IMR-90 (cell line): Measurements from ENCODE around the gene ASF1A. TPM values are rescaled to one million over a fixed set of nuclear protein-coding genes. Genes with fewer than 3 reads are reported as not detected.
A peak's percentile ranks its signal among the peaks of the same experiment; 100 is the strongest.

Experiments used
- ATAC-seq: fragments of 200-7000 bp; cut with Tn5 transposase; 2 replicates; pipeline ENCODE4 v1.9.1; 2020; ENCODE audit warnings: low read depth, mild to moderate bottlenecking, moderate library complexity
- BruUV-seq: library from RNA; stranded (reverse); fragments of 400-500 nt; replicated peaks from 2 replicates; lab custom pipeline; 2021; lab: Mats Ljungman, UMichigan
- CTCF ChIA-PET: fragments of 300-600 bp; formaldehyde crosslinking; extraction: SDS; loops from one replicate; lab custom pipeline; 2021; ENCODE audit warnings: antibody characterized with exemption; lab: Yijun Ruan, JAX
- POLR2A ChIA-PET: fragments of 300-600 bp; sonication (Branson Sonifier 250); formaldehyde crosslinking; loops from one replicate; lab custom pipeline; 2022; ENCODE audit warnings: antibody characterized with exemption; ENCODE audit not compliant: unreplicated experiment; lab: Charles Lee
- DNase-seq: peaks from one replicate; pipeline ENCODE4 v3.0.0; 2013
- H2AFZ ChIP-seq: replicated peaks from 2 replicates; pipeline ENCODE3; 2013; ENCODE audit warnings: low read length, mild to moderate bottlenecking; ENCODE audit not compliant: poor library complexity
- H2AK5ac ChIP-seq: 2 replicates; pipeline ENCODE4 v1.6.1; 2013; ENCODE audit warnings: low read depth, low read length, inconsistent platforms
- H2AK9ac ChIP-seq: replicated peaks from 2 replicates; pipeline ENCODE3; 2013; ENCODE audit warnings: mild to moderate bottlenecking, low read depth, low read length, moderate library complexity; ENCODE audit not compliant: poor library complexity
- H2BK120ac ChIP-seq: 2 replicates; pipeline ENCODE4 v1.6.1; 2013; ENCODE audit warnings: low read depth, low read length, inconsistent platforms
- H2BK15ac ChIP-seq: 3 replicates; pipeline ENCODE4 v1.6.1; 2013; ENCODE audit warnings: low read depth, low read length, inconsistent platforms
- H2BK20ac ChIP-seq: 2 replicates; pipeline ENCODE4 v1.6.1; 2013; ENCODE audit warnings: low read depth, mild to moderate bottlenecking, inconsistent platforms, low read length, moderate library complexity
- H2BK5ac ChIP-seq: 2 replicates; pipeline ENCODE4 v1.6.1; 2013; ENCODE audit warnings: mild to moderate bottlenecking, low read depth, low read length, inconsistent platforms; ENCODE audit not compliant: poor library complexity, severe bottlenecking
- H3K14ac ChIP-seq: replicated peaks from 2 replicates; pipeline ENCODE4 v1.6.1; 2013; ENCODE audit warnings: low read depth, low read length, inconsistent platforms
- H3K18ac ChIP-seq: 2 replicates; pipeline ENCODE4 v1.6.1; 2013; ENCODE audit warnings: low read depth, low read length, control low read depth
- H3K23ac ChIP-seq: 2 replicates; pipeline ENCODE4 v1.6.1; 2013; ENCODE audit warnings: low read depth, low read length, inconsistent platforms
- H3K27ac ChIP-seq: 2 replicates; pipeline ENCODE4 v1.5.1; 2013; ENCODE audit warnings: mild to moderate bottlenecking, control low read depth, low read length; ENCODE audit not compliant: insufficient read depth
- H3K27me3 ChIP-seq: 2 replicates; pipeline ENCODE4 v1.6.1; 2013; ENCODE audit warnings: low read length; ENCODE audit not compliant: control insufficient read depth, insufficient read depth
- H3K36me3 ChIP-seq: 2 replicates; pipeline ENCODE4 v1.6.1; 2013; ENCODE audit warnings: low read length, mixed read lengths; ENCODE audit not compliant: control insufficient read depth, insufficient read depth
- H3K4ac ChIP-seq: 2 replicates; pipeline ENCODE4 v1.6.1; 2013; ENCODE audit warnings: low read depth, low read length, inconsistent platforms
- H3K4me1 ChIP-seq: 2 replicates; pipeline ENCODE4 v1.6.1; 2013; ENCODE audit warnings: low read length, mixed read lengths; ENCODE audit not compliant: control insufficient read depth, insufficient read depth
- H3K4me2 ChIP-seq: 2 replicates; pipeline ENCODE4 v1.6.1; 2013; ENCODE audit warnings: low read depth, mild to moderate bottlenecking, control low read depth, low read length, moderate library complexity
- H3K4me3 ChIP-seq: 2 replicates; pipeline ENCODE4 v1.5.1; 2013; ENCODE audit warnings: low read depth, mild to moderate bottlenecking, control low read depth, low read length, moderate library complexity; ENCODE audit not compliant: insufficient read depth
- H3K56ac ChIP-seq: 2 replicates; pipeline ENCODE4 v1.6.1; 2013; ENCODE audit warnings: low read length, inconsistent platforms; ENCODE audit not compliant: insufficient read depth; ENCODE audit errors: extremely low read depth
- H3K79me1 ChIP-seq, 2 experiments: 2 replicates each; pipeline ENCODE4 v1.6.1; 2013; ENCODE audit warnings: low read length in 2 of 2, inconsistent platforms in 1 of 2, low read depth in 1 of 2
- H3K9ac ChIP-seq: 2 replicates; pipeline ENCODE4 v1.6.1; 2013; ENCODE audit warnings: low read depth, low read length, control low read depth
- H3K9me1 ChIP-seq: 2 replicates; pipeline ENCODE4 v1.6.1; 2013; ENCODE audit warnings: low read length, inconsistent platforms; ENCODE audit not compliant: insufficient read depth
- H3K9me3 ChIP-seq: 2 replicates; pipeline ENCODE4 v1.6.1; 2013; ENCODE audit warnings: low read length; ENCODE audit not compliant: control insufficient read depth, insufficient read depth
- H4K20me1 ChIP-seq: 2 replicates; pipeline ENCODE4 v1.6.1; 2013; ENCODE audit warnings: low read length, inconsistent platforms; ENCODE audit not compliant: insufficient read depth
- H4K5ac ChIP-seq: 2 replicates; pipeline ENCODE4 v1.6.1; 2013; ENCODE audit warnings: mild to moderate bottlenecking, low read depth, low read length, control low read depth
- H4K8ac ChIP-seq, 2 experiments: 2 replicates each; pipeline ENCODE4 v1.6.1; 2013; ENCODE audit warnings: low read depth in 2 of 2, low read length in 2 of 2, control low read depth in 1 of 2, inconsistent platforms in 1 of 2
- H4K91ac ChIP-seq: 2 replicates; pipeline ENCODE4 v1.6.1; 2013; ENCODE audit warnings: low read depth, low read length, inconsistent platforms; ENCODE audit not compliant: insufficient read depth
- BHLHE40 ChIP-seq: fragments of 150-350 bp; IDR thresholded peaks from 2 replicates; pipeline ENCODE4 v1.6.1; 2016; ENCODE audit warnings: mild to moderate bottlenecking, low read depth, low read length
- CEBPB ChIP-seq: IDR thresholded peaks from 2 replicates; pipeline ENCODE4 v1.6.1; 2012; ENCODE audit warnings: low read depth, low read length, improper control_type of control experiment
- RAD21 ChIP-seq: IDR thresholded peaks from 2 replicates; pipeline ENCODE4 v1.6.1; 2012; ENCODE audit warnings: low read length, improper control_type of control experiment
- RFX5 ChIP-seq: IDR thresholded peaks from 2 replicates; pipeline ENCODE4 v1.8.0; 2012; ENCODE audit warnings: low read depth, mild to moderate bottlenecking, low read length, moderate library complexity
- WGBS, 2 experiments: methylation state at CpG; one replicate each; pipeline versions ENCODE4 v1.1.5 to v1.1.7; 2013; ENCODE audit warnings: missing lambda C conversion rate in 2 of 2; ENCODE audit not compliant: insufficient read length in 1 of 2; ENCODE audit errors: extremely low coverage in 2 of 2; 5-methylcytosine and 5-hydroxymethylcytosine counted together
- dilution Hi-C: fragments of 300-500 bp; cut with HindIII; formaldehyde crosslinking; loops from one replicate; pipeline ENCODE4 v1.14.3; 2018; ENCODE audit warnings: low sequenced_read_pairs; ENCODE audit not compliant: unreplicated experiment
- in situ Hi-C: fragments of 300-500 bp; cut with MboI; formaldehyde crosslinking; loops from 3 replicates; pipeline ENCODE4 v1.14.3; 2019; ENCODE audit warnings: low sequenced_read_pairs, inconsistent platforms, mixed read lengths
- intact Hi-C: fragments of 100-400 bp; cut with micrococcal nuclease; formaldehyde crosslinking; loops from 2 replicates; pipeline ENCODE4 v1.10.0; 2022
- polyA plus RNA-seq, 3 experiments: library from polyadenylated mRNA; depleted of rRNA; stranded (reverse); fragments of >200 nt; gene quantifications; 2 replicates each; pipeline ENCODE4 v1.2.3, GENCODE V29; 2012; ENCODE audit warnings: low replicate concordance in 1 of 3
- total RNA-seq: library from RNA; depleted of rRNA; stranded (reverse); fragments of >200 nt; gene quantifications from 2 replicates; pipeline ENCODE4 v1.2.3, GENCODE V29; 2012
- TF ChIP-seq, protein P1 (sequence below): fragments of 150-350 bp; IDR thresholded peaks from 2 replicates; pipeline ENCODE4 v1.6.1; 2016; ENCODE audit warnings: low read depth, mild to moderate bottlenecking, low read length, moderate library complexity, borderline replicate concordance

Gene ASF1A
- total and polyA plus RNA-seq, 2 of the 4 experiments (the other 2 are of a cell fraction): 10.1 to 11.1 TPM

- TF ChIP-seq CEBPB: no peak
Observed at GRCh38 chr6:118890997-118891790, 2.8 kb upstream of the ASF1A start (continued).

GRCh38 chr6:118892355-118892991 lies 1.5 kb upstream of the ASF1A start:
- no peak overlapping the region for H2AFZ ChIP-seq
- H2BK20ac ChIP-seq: 0 out of 2 replicates have a peak overlapping the region, but pooled peaks have one; percentile 4
- H3K79me1 ChIP-seq: peaks cover 18 to 42% of the 10 kb centered on the region in 2 experiments
- no peaks in the 10 kb centered on the region for H3K9me1 ChIP-seq
- TF ChIP-seq RFX5: no peak
- TF ChIP-seq BHLHE40: no peak
- no peak for TF ChIP-seq RAD21
- TF ChIP-seq, protein P1, sequence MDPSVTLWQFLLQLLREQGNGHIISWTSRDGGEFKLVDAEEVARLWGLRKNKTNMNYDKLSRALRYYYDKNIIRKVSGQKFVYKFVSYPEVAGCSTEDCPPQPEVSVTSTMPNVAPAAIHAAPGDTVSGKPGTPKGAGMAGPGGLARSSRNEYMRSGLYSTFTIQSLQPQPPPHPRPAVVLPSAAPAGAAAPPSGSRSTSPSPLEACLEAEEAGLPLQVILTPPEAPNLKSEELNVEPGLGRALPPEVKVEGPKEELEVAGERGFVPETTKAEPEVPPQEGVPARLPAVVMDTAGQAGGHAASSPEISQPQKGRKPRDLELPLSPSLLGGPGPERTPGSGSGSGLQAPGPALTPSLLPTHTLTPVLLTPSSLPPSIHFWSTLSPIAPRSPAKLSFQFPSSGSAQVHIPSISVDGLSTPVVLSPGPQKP: no peak
- ChIA-PET CTCF (no interaction called here), POLR2A (no interaction called here)
- peak overlapping the region; percentile 80 for H3K4me2 ChIP-seq
- 0 out of 3 replicates have a peak overlapping the region, but pooled peaks have one; percentile 24 for H2BK15ac ChIP-seq
- no peak overlapping the region; the same call in 1 of the 2 replicates for H2AK5ac ChIP-seq
- in situ Hi-C loops: no loop called here
- H3K56ac ChIP-seq: peak overlapping the region; percentile 36; the same call in 1 of the 2 replicates
- DNase-seq (no peak), ATAC-seq (no peak)
- intact Hi-C loops: loop anchor here (2.0 to 10.0 kb wide), 4 partner anchors 90 to 338 kb away; partner anchors contain the start of gene FAM184A
- no CpG with 5 or more reads among the region's 6 CpGs for WGBS, 2 experiments
- H3K4me1 ChIP-seq: peaks cover 2% of the 10 kb centered on the region; the same call in 1 of the 2 replicates
- peak overlapping the region; percentile 79; the same call in 1 of the 2 replicates for H3K27ac ChIP-seq
- H3K4me3 ChIP-seq: peak overlapping the region; percentile 61
- dilution Hi-C loops: no loop called here
- H3K4ac ChIP-seq: peak overlapping the region; percentile 12
- H3K18ac ChIP-seq: peak overlapping the region; percentile 46
- H2AK9ac ChIP-seq: no peak overlapping the region
- no peak overlapping the region; the same call in 1 of the 2 replicates for H4K91ac ChIP-seq
- H3K36me3 ChIP-seq: no peaks in the 10 kb centered on the region
- H3K27me3 ChIP-seq: no peaks in the 10 kb centered on the region
- H3K9me3 ChIP-seq: no peaks in the 10 kb centered on the region
- peak overlapping the region; percentile 89 for H3K9ac ChIP-seq
- H2BK5ac ChIP-seq: peak overlapping the region; percentile 81
- no peak overlapping the region; the same call in 1 of the 2 replicates for H3K14ac ChIP-seq
- no peaks in the 10 kb centered on the region for H4K20me1 ChIP-seq
- H3K23ac ChIP-seq: peak overlapping the region; percentile 36; the same call in 1 of the 2 replicates
- BruUV-seq: no TSS peak
- peak overlapping the region; percentile 33; the same call in 1 of the 2 replicates for H2BK120ac ChIP-seq
- H4K5ac ChIP-seq: peak overlapping the region; percentile 40; the same call in 1 of the 2 replicates
- peak overlapping the region; percentile 77 to 80; a peak in 3 of 4 replicates for H4K8ac ChIP-seq
